ENCODE results near the gene PLK2.

DNA sequence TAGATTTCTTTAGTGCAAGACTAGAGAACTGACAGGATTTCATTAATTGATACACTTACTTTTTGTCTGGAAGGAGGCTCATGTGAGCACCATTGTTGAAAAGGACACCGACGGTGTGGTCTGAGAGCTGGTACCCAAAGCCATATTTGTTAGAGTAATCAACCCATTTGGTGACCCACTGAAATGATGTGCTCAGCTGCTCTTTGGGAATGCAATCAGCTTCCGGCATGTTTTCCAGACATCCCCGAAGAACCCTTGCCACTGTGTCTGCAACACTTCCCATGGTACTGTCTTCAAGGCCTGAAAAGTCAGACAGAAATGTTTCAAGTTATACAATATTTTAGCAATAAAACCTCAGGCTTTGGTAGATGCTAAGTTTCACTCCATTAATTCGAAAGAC is 4.4 kb downstream of the PLK2 start:
- TF ChIP-seq, protein P1, sequence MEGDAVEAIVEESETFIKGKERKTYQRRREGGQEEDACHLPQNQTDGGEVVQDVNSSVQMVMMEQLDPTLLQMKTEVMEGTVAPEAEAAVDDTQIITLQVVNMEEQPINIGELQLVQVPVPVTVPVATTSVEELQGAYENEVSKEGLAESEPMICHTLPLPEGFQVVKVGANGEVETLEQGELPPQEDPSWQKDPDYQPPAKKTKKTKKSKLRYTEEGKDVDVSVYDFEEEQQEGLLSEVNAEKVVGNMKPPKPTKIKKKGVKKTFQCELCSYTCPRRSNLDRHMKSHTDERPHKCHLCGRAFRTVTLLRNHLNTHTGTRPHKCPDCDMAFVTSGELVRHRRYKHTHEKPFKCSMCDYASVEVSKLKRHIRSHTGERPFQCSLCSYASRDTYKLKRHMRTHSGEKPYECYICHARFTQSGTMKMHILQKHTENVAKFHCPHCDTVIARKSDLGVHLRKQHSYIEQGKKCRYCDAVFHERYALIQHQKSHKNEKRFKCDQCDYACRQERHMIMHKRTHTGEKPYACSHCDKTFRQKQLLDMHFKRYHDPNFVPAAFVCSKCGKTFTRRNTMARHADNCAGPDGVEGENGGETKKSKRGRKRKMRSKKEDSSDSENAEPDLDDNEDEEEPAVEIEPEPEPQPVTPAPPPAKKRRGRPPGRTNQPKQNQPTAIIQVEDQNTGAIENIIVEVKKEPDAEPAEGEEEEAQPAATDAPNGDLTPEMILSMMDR (IDR thresholded peaks at IDR 0.05) = no peak
- no peak for TF ChIP-seq POLR2A (IDR thresholded peaks at IDR 0.05)

Data from suprapubic skin (tissue), 3 donors.